ENCODE data around the gene RGS7BP. TPM values are rescaled to one million over a fixed set of nuclear protein-coding genes. Genes with fewer than 3 reads are reported as not detected.

RGS7BP gene
- polyA plus RNA-seq, 2 of the 4 experiments (the other 2 are of a cell fraction), result not detected

DNA sequence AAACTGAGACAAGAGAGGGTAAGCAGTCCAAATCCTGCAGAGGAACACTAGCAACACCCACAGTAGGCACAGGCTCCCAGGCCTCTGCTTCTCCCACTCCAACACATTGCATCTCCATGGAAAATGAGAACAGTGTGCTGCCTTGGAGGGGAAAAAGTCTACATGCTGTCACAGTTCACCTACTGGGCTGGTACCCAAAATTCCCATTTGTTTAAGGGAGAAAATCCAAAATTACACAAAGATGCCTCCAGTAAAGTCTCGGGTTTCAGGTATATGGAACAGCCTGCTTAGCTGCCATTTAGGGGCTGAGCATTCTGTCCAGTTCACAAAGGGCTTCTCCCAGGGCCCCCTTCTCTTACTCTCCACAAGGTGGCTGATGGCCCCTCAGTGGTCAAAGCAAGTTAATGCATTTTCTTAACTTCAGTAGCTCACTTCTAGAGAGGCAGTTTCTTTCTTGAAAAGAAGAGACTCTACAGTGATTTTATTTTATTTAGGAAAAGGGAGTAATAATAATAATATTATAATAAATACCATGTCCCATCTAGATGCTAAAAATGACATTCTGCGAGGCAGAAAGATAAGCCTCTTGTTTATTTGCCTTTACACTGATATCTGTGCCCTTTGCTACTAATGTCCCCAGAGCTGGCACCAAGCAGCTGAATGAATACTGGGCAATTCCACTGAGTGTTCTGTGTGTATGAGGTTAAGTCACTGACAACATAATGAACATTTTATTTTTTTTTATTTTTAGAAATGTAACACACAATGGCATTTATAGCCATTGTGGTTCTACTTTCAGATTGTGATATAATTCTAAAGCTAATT, 89.4 kb downstream of the RGS7BP start:
- CTCF ChIA-PET, result interaction anchor here (2.9 kb wide), 1 partner anchor 17 kb away, joined by 8 read pairs; no protein-coding TSS in a partner anchor
- Histone ChIP-seq H3K27ac (no peak overlapping the region), H3K4me3 (no peak overlapping the region), H3K4me1 (no peaks in the 10 kb centered on the region), H3K9me3 (no peaks in the 10 kb centered on the region), H3K4me2 (no peak overlapping the region)
- no peak for TF ChIP-seq E2F6 (IDR thresholded peaks at IDR 0.05; ENCODE audit: borderline replicate concordance, low read depth)
- no peak for TF ChIP-seq RAD21 (conservative IDR thresholded peaks at IDR 0.05 in 1 of 2, IDR thresholded peaks at IDR 0.05 in 1 of 2)
- TF ChIP-seq GATA3 (IDR thresholded peaks at IDR 0.05; ENCODE audit: borderline replicate concordance), result no peak
- TF ChIP-seq HDAC2 (IDR thresholded peaks at IDR 0.05), result no peak
- TF ChIP-seq NPAS2 (CRISPR knock-in tag; IDR thresholded peaks at IDR 0.05; ENCODE audit: borderline replicate concordance), result no peak
- TF ChIP-seq RFX5 (IDR thresholded peaks at IDR 0.05), result no peak
- TF ChIP-seq HOXB13 (CRISPR knock-in tag; IDR thresholded peaks at IDR 0.05; ENCODE audit: low read depth), result no peak
- TF ChIP-seq TFCP2L1 (CRISPR knock-in tag; IDR thresholded peaks at IDR 0.05), result no peak
- no peak for TF ChIP-seq EHF (CRISPR knock-in tag; IDR thresholded peaks at IDR 0.05)
- ATAC-seq, result peak; percentile 82 to 83; a peak in 5 of 6 replicates
- peak; percentile 3 to 25 for DNase-seq (ENCODE audit: low read depth in 1 of 2, low spot score in 1 of 2)
- FAIRE-seq, result no peak
- 7% methylated on average over 2 of the region's 2 CpGs for WGBS (ENCODE audit: missing lambda C conversion rate)
- POLR2A ChIA-PET, result no interaction called here

- no peak for ATAC-seq
- TF ChIP-seq JUN (IDR thresholded peaks at IDR 0.05), result no peak
- TF ChIP-seq NFE2L2 (conservative IDR thresholded peaks at IDR 0.05; ENCODE audit: low read length), result no peak
- no peak for TF ChIP-seq REST (IDR thresholded peaks at IDR 0.05)
- TF ChIP-seq SREBF2 (IDR thresholded peaks at IDR 0.05), result no peak
- no peak for TF ChIP-seq MAZ (IDR thresholded peaks at IDR 0.05; ENCODE audit: borderline replicate concordance, low read depth, low read length)
- no peak for TF ChIP-seq MAFK (IDR thresholded peaks at IDR 0.05; ENCODE audit: partially characterized antibody)
- TF ChIP-seq EP300 (IDR thresholded peaks at IDR 0.05), result no peak
- TF ChIP-seq ZFP36 (IDR thresholded peaks at IDR 0.05; ENCODE audit: borderline replicate concordance, partially characterized antibody), result no peak
- no peak for TF ChIP-seq NR3C1 (IDR thresholded peaks at IDR 0.05)
- TF ChIP-seq, protein P1, sequence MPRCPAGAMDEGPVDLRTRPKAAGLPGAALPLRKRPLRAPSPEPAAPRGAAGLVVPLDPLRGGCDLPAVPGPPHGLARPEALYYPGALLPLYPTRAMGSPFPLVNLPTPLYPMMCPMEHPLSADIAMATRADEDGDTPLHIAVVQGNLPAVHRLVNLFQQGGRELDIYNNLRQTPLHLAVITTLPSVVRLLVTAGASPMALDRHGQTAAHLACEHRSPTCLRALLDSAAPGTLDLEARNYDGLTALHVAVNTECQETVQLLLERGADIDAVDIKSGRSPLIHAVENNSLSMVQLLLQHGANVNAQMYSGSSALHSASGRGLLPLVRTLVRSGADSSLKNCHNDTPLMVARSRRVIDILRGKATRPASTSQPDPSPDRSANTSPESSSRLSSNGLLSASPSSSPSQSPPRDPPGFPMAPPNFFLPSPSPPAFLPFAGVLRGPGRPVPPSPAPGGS (IDR thresholded peaks at IDR 0.05), result no peak
- no peak for TF ChIP-seq RARB (CRISPR knock-in tag; IDR thresholded peaks at IDR 0.05)
- TF ChIP-seq RNF2 (IDR thresholded peaks at IDR 0.05; ENCODE audit: borderline replicate concordance, low read depth), result no peak
- TF ChIP-seq CBX2 (IDR thresholded peaks at IDR 0.05; ENCODE audit: borderline replicate concordance, low read depth), result no peak
- TF ChIP-seq TP53 (CRISPR knock-in tag; IDR thresholded peaks at IDR 0.05), result no peak
- no peak for TF ChIP-seq HOXA7 (CRISPR knock-in tag; IDR thresholded peaks at IDR 0.05)
- Histone ChIP-seq H3K27ac (no peak overlapping the region), H3K4me3 (no peak overlapping the region), H3K4me1 (no peaks in the 10 kb centered on the region), H3K9me3 (no peaks in the 10 kb centered on the region), H3K4me2 (no peak overlapping the region)
- no peak for DNase-seq (ENCODE audit: low read depth in 1 of 2, low spot score in 1 of 2)
- ChIA-PET CTCF (interaction anchor here (0.8 to 2.1 kb wide), 2 partner anchors 12 to 14 kb away, joined by 3 to 8 read pairs; no protein-coding TSS in a partner anchor), POLR2A (no interaction called here)
- no peak for FAIRE-seq
These were observed 93.4 kb downstream of the RGS7BP start for GRCh38 chr5:64599226-64599625.
